HG03175 (cell line): ENCODE results near the gene SLC16A10.
A peak's percentile ranks its signal among the peaks of the same experiment; 100 is the strongest.
"Not testable (repeated sequence)": the region's sequence is repeated elsewhere in the genome, so short reads cannot be mapped to it uniquely, and the experiment has no call there.

Experiments
- ATAC-seq: cut with Tn5 transposase; IDR thresholded peaks from one replicate; pipeline ENCODE4 v1.9.1; 2021; ENCODE audit warnings: mild to moderate bottlenecking, moderate library complexity; ENCODE audit not compliant: unreplicated experiment

SLC16A10 gene

DNA sequence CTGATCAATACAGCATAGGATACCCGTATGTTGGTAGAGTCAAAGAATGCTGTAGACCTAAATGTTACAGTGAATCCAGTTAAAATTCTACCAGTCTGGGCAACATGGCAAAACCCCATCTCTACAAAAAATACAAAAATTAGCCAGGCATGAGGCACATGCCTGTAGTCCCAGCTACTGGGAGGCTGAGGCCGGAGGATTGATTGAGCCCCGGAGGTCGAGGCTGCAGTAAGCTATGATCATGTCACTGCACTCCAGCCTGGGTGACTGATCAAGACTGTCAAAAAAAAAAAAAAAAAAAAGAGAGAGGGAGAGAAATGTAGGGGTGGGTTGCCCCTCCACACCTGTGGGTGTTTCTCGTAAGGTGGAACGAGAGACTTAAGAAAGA, 167.5 kb downstream of the SLC16A10 start:
- no peak for ATAC-seq

DNA sequence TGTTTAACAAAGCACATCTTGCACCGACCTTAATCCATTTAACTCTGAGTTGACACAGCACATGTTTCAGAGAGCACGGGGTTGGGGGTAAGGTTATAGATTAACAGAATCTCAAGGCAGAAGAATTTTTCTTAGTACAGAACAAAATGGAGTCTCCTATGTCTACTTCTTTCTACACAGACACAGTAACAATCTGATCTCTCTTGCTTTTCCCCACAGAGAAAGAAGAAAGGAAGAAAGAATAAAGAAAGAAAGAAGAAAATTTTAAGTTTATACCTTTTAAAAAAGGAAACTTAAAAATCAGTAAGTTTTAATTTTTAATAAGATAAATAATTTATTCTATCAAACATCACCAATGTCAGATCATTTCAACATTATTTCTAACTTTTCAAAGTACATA, 168.5 kb downstream of the SLC16A10 start:
- not testable (repeated sequence) for ATAC-seq

DNA sequence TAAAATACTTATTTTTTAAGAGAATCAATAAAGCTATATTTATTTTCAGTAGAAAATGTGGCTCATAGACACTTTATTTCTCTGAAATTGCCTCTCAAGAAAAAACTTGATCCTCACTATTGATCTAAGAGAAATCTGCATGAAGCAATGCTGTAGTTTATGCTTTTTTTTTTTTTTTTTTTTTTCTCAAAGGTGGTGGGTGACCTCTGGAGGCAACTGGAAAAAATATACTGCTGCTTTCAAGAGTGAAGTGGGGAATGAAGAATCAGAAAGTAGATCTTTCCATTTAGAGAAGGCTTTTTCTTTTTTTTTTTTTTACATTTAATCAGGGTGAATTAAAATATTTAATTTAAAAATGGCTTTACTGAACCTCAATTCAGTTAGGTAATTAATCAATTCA, 169.3 kb downstream of the SLC16A10 start:
- ATAC-seq = no peak

DNA sequence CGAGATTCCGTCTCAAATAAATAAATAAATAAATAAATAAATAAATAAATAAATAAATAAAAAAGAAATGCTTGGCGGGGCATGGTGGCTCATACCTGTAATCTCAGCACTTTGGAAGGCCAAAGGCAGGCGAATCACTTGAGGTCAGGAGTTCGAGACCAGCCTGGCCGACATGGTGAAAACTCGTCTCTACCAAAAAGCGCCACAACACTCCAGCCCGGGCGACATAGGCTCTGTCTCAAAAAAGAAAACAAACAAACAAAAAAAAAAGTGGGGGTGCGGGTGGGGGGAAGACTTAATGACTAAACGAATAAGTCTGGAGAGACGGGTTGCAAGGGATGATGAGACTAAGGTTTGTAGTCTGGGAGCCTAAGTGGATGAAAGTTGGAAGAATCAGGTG, 170.7 kb downstream of the SLC16A10 start:
- no peak for ATAC-seq

DNA sequence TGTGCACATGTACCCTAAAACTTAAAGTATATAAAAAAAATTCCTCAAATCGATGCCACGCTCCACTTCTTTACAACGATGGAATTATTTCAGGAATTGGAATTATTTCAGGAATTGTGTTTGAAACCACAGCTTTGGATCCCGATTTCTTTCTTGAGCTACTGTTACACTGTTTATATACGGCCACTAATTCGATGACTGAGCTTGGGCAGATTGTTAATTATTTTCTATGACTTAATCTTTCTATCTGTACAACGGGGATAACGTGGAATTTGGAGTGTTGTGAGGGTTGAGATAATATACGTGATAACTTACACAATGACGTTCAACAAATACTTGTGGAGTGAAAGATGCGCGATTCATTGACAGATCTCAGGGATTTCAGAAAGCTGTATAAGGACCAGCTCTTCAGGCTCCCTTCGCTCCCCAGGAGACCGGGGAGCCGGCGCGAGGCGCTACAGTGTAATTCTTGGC, 171.3 kb downstream of the SLC16A10 start:
- peak; percentile 13 for ATAC-seq

DNA sequence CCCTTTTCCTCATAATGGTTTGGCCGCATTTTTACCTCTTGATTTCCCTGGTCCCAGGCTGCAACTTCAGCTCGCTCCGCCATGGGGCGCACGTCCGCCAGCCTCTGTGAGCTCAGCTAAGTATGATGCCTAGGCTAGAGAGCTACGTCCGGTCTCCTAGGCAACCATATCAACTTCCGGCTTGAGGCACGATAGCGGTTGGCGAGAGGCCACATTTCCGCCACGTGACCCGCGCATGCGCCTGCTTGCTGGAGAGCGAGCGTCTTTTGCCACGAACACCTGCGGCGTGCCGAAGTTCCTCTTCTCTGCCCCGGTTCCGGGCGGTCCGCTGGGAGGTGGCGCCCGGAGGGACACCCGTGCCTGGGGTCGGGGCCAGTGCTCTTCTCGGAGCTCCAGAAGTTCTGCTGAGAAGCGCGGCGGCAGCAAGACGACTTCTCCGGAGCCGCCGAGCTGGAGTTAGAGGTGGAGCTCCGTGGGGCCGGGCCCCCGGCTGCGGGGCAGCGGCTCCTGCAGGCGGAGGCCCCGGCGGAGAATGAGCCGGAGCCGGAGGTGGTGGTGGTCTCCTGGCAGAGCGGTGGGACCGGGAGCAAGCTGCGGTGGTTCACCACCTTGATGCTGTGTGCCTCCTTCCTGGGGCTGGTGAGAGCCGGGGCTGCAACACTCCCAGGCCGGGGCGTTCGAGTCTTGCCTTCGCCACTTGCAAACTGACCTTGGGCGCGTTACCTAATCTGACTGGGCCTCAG, 172.0 kb downstream of the SLC16A10 start:
- ATAC-seq = peak; percentile 98

DNA sequence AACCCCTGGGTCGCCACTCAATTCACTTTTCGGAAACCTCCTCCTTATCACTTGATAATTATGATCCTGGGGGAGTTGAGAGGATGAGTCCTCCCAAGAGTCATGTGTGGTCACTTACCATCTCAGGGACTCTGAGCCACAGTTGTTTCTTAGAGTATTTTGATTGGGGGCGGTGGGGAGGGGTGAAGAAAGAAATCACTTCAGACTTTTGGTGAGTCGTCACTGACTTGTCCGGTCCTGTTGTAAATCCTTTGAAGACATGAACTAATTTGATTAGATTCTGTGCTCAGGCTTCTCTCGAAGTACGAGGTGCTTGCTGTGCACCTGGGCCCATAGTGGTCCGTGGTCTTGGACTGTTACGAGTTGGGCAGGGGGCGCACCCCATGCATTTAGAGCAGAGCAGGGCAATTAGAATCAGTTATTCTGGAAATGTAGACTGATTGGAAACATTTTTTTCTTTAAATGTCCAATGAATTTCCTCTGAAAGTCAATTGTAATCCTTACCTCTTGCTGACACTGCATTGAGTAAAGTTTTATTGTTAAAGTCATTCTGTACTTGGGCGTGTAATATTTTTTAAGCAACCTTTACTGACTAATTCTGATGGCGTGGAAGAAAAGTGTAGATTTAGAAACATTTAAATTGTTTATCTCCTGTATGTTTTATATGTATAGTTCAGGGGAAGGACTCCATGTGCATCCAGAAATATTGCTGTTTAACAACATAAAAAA, 173.4 kb downstream of the SLC16A10 start:
- ATAC-seq = no peak

DNA sequence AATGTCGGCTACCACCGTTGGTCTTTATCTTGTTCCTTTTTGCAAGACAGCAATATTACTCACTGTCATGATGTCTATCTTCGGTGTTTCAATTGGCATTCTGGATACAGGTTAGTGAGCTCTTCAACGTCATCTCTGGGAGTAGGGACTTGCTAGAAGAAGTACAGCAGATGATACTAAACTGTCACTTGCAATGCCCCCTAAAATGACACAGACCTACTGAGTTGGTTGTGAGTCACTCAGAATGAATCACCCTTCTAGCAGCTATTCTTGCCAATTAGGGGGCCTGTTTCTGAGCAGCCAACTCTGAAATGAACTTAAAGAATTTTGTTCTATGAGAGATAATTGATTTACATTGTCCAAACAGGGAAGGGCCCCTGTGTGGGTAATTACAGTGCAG, 176.5 kb downstream of the SLC16A10 start:
- ATAC-seq = no peak

DNA sequence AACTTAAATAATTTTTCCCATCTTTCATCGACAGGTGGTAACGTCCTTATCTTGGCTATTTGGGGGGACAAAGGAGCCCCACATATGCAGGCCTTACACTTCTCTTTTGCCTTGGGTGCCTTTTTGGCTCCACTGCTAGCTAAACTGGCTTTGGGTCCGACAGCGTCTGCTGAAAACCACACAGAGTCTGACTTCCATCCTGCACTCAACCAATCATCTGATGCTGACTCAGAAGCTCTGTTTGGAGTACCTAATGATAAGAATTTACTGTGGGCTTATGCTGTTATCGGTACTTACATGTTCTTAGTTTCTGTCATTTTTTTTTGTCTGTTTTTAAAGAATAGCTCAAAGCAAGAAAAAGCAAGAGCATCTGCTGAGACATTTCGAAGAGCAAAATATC, 178.5 kb downstream of the SLC16A10 start:
- ATAC-seq = no peak

DNA sequence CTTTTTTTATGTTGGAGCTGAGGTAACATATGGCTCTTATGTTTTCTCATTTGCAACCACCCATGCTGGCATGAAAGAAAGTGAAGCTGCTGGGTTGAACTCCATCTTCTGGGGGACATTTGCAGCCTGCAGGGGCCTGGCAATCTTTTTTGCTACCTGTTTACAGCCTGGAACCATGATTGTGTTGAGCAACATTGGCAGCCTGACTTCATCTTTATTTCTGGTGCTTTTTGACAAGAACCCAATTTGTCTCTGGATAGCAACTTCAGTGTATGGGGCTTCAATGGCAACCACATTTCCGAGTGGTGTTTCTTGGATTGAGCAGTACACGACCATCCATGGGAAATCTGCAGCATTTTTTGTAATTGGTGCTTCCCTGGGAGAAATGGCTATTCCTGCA, 179.0 kb downstream of the SLC16A10 start:
- ATAC-seq = no peak

DNA sequence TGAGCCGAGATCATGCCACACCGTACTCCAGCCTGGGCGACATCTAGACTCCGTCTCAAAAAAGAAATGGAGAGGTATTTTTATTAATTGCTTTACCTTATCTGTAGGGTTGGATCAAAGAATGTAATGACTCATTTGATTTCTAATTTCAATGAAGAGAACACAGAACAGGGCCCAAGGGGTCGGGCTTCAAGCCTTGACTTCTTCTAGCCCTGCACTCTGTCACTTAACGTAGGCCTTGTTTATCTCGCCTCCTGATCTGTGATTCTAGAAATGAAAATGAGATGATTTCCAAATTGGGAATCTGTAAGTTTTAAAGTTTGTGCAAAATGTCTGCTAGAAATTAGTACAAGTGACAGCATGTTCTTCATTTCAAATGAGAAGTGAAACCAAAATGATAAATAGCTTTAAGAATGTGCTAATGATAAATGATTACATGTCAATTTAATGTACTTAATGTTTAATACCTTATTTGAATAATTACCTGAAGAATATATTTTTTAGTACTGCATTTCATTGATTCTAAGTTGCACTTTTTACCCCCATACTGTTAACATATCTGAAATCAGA, 180.5 kb downstream of the SLC16A10 start:
- ATAC-seq = no peak

DNA sequence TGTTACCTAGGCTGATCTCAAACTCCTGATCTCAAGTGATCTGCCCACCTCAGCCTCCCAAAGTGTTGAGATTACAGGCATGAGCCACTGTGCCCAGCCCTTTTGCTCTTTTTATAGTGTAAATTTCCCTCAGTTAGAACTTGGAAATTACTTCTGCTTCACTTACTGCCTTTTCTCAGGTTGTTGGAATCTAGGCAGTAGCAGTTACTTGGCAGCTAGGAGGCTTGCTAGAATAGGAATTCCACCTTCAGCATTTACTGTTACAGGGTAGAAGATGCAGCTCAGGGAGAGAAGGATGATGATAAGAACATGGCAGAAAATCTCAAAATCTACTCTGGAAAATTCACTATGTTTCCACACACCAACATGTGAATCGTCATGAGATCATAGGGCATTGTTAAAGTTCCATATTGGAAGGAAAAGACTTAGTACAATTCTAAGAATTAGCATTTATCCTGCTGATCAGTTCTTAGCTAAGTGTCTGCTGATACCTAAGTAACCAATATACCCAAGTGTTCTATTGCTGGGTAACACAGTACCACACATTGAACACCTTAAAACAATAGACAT, 182.2 kb downstream of the SLC16A10 start:
- no peak for ATAC-seq

DNA sequence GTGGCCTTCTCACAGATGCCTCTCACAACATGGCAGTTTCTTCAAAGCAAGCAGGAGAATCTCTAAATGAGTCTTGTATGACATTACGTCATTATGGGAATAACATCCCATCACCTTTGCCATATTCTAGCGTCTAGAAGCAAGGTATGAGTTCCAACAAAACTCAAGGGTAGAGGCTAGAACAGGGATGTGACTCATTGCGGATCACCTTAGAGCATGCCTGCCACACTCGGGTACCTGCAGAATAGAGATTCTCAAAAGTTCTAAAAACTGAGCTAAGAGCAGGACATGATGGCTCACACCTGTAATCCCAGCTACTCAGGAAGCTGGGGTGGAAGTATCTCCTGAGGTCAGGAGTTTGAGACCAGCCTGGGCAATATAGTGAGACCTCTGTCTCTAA, 182.8 kb downstream of the SLC16A10 start:
- ATAC-seq = no peak

DNA sequence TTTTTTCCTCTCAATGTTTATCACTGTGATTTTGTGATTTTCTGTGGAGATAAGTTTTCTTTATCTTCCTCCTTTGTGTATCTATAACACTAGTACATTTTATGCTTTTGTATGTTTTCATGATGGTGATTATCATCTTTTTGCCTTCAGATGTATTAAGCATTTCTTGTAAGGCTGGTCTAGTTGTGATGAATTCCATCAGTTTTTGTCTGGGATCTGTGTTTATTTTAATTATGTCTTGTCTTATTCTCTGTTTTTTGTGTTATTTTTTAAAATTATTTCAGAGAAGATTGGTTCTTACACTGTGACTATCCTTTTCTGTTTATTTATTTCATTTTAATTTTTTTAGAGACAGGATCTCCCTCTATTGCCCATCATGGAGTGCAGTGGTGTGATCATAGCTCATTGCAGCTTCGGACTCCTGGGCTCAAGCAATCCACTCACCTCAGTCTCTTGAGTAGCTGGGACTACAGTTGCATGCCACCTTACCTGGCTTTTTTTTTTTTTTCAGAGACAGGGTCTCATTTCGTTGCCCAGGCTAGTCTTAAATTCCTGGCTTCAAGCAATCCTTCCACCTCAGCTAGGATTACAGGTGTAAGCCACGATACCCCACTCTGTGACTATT, 187.4 kb downstream of the SLC16A10 start:
- ATAC-seq = no peak

DNA sequence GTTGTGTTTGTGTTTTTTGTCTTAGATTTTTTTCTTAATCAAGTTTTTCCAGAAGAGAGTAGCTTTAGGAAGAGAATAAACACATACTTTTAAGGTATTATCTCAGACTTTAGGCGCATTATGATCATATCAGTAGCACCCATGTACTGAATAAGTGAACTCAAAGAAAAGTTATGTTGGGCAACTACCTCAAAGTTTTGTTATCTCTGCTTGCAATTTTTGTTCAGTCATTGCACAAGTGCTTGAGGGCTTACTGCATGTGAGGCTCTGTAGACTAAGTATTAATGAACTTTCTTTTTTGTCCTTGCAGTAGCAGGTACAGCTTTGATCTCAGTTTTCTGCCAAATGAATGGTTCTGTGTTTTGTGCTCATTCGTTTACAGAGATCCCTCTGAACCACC, 189.0 kb downstream of the SLC16A10 start:
- ATAC-seq = no peak

DNA sequence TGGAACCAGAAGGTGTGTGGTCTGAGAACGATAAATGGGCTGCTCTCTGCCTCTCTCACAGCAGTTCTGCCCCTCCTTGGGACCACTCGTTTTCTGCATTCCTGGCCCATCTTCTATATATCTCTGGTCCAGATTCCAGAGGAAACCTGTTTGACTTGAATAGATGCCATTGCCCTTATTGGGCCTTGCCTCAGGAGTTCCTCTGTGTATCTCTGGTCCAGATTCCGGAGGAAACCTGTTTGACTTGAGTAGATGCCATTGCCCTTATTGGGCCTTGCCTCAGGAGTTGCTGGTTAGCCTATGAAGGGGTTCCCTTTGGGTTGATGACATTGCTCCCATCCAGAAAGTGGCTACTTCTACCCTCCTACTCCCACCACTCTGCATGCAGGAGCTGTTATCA, 189.4 kb downstream of the SLC16A10 start:
- no peak for ATAC-seq

DNA sequence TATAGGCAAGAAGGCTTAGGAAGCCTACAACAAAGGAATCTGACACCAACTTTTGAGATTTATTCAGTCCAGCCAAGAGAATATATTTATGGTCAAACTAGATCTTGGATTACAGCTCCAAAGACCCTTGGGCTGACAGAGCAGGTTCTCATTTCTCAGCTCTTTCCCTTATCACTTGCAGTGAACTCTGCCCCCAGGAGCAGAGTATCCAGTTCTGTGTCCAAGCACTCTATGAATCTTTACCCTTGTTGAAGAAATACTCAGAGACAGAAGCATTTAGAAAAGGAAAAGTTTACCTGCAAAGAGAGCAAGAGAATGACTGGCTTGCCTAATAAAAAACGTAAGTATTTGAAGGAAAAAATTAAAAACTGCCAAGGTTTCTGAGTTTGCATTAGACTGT, 190.5 kb downstream of the SLC16A10 start:
- ATAC-seq = no peak

DNA sequence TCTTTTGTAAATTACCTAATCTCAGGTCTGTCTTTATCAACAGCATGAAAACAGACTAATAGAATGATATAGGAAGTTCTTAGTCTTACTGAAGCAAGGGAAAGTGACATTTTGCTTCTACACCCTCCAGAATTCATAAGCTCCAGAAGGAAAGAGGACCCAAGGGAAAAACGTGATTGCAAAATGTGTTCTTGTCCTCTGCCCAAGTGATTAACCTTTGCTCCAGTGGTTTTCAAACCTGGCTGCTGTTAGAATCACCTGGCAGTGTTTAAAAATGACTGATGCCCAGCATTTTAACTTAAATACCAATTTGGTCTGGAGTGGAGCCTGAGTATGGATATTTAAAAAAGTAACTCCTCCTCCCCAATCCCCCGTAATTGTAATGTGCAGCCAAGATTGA, 191.4 kb downstream of the SLC16A10 start:
- no peak for ATAC-seq

DNA sequence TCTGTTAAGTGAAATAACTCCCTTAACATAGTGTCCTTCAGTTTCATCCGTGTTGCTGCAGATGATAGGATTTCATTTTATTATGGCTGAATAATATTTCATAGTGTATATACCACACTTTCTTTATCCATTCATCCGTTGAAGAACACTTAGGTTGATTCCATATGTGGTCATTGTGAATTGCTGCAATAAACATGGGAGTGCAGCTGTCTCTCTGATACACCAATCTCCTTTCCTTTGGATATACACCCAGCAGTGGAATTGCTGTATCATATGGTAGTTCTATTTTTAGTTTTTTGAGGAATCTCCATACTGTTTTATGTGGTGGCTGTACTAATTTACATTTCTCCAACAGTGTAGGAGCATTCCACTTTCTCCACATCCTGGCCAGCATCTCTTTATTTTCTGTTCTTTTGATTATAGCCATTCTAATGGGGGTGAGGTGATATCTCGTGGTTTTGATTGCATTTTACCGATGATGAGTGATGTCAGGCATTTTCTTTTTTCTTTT, 193.2 kb downstream of the SLC16A10 start:
- no peak for ATAC-seq
